Smooth muscle cell (in vitro differentiated cells): Measurements from ENCODE around the gene FSTL3. TPM values are rescaled to one million over a fixed set of nuclear protein-coding genes. Genes with fewer than 3 reads are reported as not detected.

Experiments used
- DNase-seq: peaks from one replicate; lab custom pipeline; 2025; ENCODE audit not compliant: unreplicated experiment; lab: John Stamatoyannopoulos, UW
- H2AFZ ChIP-seq: fragments of 200-600 bp; sonication (generic); 2 replicates; pipeline ENCODE4 v1.6.0; 2016; ENCODE audit warnings: antibody characterized with exemption, low read depth, mild to moderate bottlenecking
- H3F3A ChIP-seq: fragments of 200-600 bp; sonication (generic); 2 replicates; pipeline ENCODE4 v1.6.0; 2017; ENCODE audit warnings: antibody characterized with exemption, low read depth
- H3K27ac ChIP-seq: fragments of 200-600 bp; sonication (generic); 2 replicates; pipeline ENCODE4 v1.5.1; 2016; ENCODE audit warnings: low read depth, mild to moderate bottlenecking
- H3K27me3 ChIP-seq: fragments of 200-600 bp; sonication (generic); 2 replicates; pipeline ENCODE4 v1.6.1; 2016; ENCODE audit warnings: low read depth, mild to moderate bottlenecking
- H3K36me3 ChIP-seq: fragments of 200-600 bp; sonication (generic); 2 replicates; pipeline ENCODE4 v1.5.1; 2016; ENCODE audit warnings: low read depth
- H3K4me1 ChIP-seq: fragments of 200-600 bp; sonication (generic); 2 replicates; pipeline ENCODE4 v1.5.1; 2016; ENCODE audit warnings: low read depth
- H3K4me2 ChIP-seq: fragments of 200-600 bp; sonication (generic); 2 replicates; pipeline ENCODE4 v1.6.0; 2016; ENCODE audit warnings: mild to moderate bottlenecking
- H3K4me3 ChIP-seq: fragments of 200-600 bp; sonication (generic); 2 replicates; pipeline ENCODE4 v1.5.1; 2016; ENCODE audit warnings: mild to moderate bottlenecking
- H3K79me2 ChIP-seq: fragments of 200-600 bp; sonication (generic); 2 replicates; pipeline ENCODE4 v1.6.0; 2016; ENCODE audit warnings: low read depth, mild to moderate bottlenecking
- H3K9ac ChIP-seq: fragments of 200-600 bp; sonication (generic); 2 replicates; pipeline ENCODE4 v1.6.0; 2016; ENCODE audit warnings: low read depth
- H3K9me3 ChIP-seq: fragments of 200-600 bp; sonication (generic); replicated peaks from 2 replicates; pipeline ENCODE4 v1.5.1; 2016; ENCODE audit warnings: low read depth
- H4K20me1 ChIP-seq: fragments of 200-600 bp; sonication (generic); 2 replicates; pipeline ENCODE4 v1.6.0; 2016; ENCODE audit warnings: low read depth
- WGBS: methylation state at CpG from one replicate; pipeline ENCODE4 v1.1.7; 2016; ENCODE audit warnings: low lambda C conversion rate; 5-methylcytosine and 5-hydroxymethylcytosine counted together
- polyA plus RNA-seq: library from polyadenylated mRNA; unstranded; fragments of >200 nt; fragmentation: Nextera tagmentation; extraction: Ambion mirVana; gene quantifications from 2 replicates; pipeline ENCODE4 v1.2.1, GENCODE V29; 2016
- total RNA-seq: library from RNA; depleted of rRNA; stranded (reverse); fragments of >200 nt; gene quantifications from 2 replicates; pipeline ENCODE4 v1.2.3, GENCODE V29; 2014
- TF ChIP-seq, protein P1 (sequence below): fragments of 200-600 bp; sonication (generic); IDR thresholded peaks from 2 replicates; pipeline ENCODE4 v1.5.1; 2017; ENCODE audit warnings: borderline replicate concordance, mild to moderate bottlenecking, antibody characterized with exemption; ENCODE audit not compliant: insufficient read depth, poor library complexity, severe bottlenecking

Gene FSTL3
- total and polyA plus RNA-seq, 2 experiments from 2014 or later = 132 to 172 TPM

DNA sequence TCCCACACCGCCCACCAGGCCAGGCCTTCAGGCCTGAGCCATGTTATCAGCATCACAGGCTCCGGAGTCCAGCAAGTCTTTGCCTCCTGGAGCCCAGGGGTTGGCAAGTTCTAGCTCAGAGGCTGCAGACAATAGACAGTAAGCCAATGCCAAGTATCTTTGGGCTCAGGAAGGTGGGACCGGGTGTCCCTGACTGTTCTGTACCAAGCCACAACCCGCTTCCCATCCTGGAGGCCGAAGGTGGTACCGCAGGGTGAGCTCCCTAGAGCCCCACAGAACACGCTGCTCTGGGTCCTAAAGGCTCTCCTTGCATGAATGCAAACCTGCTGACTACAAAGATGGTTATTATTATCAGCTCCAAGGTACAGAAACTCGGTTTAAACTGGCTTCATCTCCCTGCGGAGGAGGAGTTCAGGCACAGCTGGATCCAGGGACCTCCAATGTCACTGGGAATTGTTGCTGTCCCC is 5.5 kb upstream of the FSTL3 start:
- Histone ChIP-seq H4K20me1 (no peaks in the 10 kb centered on the region), H3K27me3 (no peaks in the 10 kb centered on the region), H3K4me1 (no peaks in the 10 kb centered on the region), H3K9me3 (no peaks in the 10 kb centered on the region), H3K4me3 (no peak overlapping the region), H3K36me3 (no peaks in the 10 kb centered on the region), H3K9ac (no peak overlapping the region), H2AFZ (no peak overlapping the region), H3F3A (peaks cover under 1% of the 10 kb centered on the region), H3K79me2 (no peaks in the 10 kb centered on the region), H3K4me2 (no peak overlapping the region), H3K27ac (no peak overlapping the region)
- TF ChIP-seq, protein P1, sequence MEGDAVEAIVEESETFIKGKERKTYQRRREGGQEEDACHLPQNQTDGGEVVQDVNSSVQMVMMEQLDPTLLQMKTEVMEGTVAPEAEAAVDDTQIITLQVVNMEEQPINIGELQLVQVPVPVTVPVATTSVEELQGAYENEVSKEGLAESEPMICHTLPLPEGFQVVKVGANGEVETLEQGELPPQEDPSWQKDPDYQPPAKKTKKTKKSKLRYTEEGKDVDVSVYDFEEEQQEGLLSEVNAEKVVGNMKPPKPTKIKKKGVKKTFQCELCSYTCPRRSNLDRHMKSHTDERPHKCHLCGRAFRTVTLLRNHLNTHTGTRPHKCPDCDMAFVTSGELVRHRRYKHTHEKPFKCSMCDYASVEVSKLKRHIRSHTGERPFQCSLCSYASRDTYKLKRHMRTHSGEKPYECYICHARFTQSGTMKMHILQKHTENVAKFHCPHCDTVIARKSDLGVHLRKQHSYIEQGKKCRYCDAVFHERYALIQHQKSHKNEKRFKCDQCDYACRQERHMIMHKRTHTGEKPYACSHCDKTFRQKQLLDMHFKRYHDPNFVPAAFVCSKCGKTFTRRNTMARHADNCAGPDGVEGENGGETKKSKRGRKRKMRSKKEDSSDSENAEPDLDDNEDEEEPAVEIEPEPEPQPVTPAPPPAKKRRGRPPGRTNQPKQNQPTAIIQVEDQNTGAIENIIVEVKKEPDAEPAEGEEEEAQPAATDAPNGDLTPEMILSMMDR = no peak
- DNase-seq = no peak
- WGBS = 79% methylated on average over 9 of the region's 9 CpGs

DNA sequence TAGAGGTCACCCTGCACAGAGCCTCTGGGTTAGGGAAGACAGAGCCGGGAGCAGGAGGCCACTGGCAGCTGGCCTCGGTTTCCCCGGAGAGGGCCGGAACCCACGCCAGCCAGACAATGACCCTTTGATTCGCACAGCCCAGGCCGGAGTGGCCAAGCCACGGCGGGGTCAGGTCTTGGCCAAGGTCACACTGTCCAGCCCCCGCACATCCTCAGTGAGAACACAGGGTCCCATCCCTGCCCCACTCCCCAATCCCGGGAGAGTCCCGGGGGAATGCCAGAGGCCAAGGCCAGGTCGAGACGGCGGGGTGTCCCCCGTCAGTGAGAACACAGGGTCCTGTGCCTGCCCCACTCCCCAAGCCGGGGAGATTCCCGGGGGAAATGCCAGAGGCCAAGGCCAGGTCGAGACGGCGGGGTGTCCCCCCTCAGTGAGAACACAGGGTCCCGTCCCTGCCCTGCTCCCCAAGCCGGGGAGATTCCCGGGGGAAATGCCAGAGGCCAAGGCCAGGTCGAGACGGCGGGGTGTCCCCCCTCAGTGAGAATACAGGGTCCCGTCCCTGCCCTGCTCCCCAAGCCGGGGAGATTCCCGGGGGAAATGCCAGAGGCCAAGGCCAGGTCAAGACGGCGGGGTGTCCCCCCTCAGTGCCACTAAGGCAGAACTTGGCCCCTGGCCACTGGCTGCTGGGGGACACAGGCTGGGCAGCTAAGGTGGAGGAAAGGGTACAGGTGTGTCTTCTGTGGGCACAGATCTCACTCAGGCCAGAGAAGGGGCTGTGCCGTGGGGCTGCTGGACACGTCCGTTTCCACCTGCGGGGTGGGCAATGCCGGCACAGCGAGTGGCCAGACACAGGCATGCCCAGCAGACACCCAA is 1.7 kb upstream of the FSTL3 start:
- 95% methylated on average over 38 of the region's 38 CpGs for WGBS
- Histone ChIP-seq H4K20me1 (peaks cover 19% of the 10 kb centered on the region), H3K79me2 (peaks cover 17% of the 10 kb centered on the region), H3K4me3 (no peak overlapping the region), H3K9ac (no peak overlapping the region), H3K4me1 (peaks cover 9% of the 10 kb centered on the region), H3K27me3 (no peaks in the 10 kb centered on the region), H3K27ac (no peak overlapping the region), H3K9me3 (no peaks in the 10 kb centered on the region), H3F3A (peaks cover 9% of the 10 kb centered on the region), H3K4me2 (no peak overlapping the region), H3K36me3 (no peaks in the 10 kb centered on the region), H2AFZ (no peak overlapping the region)
- no peak for DNase-seq
- TF ChIP-seq, protein P1 = no peak

DNA sequence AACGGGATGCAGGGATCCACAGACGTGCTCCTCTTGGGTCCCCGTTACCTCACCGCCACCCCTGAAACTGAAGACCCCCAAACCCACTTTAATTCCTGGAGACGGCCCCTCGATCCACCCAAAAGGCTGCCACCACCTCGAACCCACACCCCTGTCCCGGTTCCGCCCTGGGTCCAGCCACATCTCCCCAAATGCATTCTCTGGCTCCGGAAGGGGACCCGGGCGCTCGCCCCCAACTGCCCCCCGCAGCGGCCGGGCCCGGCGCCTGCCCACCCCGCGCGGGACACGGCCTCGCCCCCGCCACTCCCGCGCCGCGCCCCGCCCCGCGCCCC is 219 bp upstream of the FSTL3 start:
- H2AFZ ChIP-seq = no peak overlapping the region
- no peaks in the 10 kb centered on the region for H3K9me3 ChIP-seq
- TF ChIP-seq, protein P1 = no peak
- H3K4me3 ChIP-seq = peak overlapping the region; percentile 60
- peaks cover 18% of the 10 kb centered on the region for H3K79me2 ChIP-seq
- H4K20me1 ChIP-seq = peaks cover 20% of the 10 kb centered on the region
- WGBS = 13% methylated on average over 21 of the region's 31 CpGs
- no peak for DNase-seq
- peak overlapping the region; percentile 98 for H3K27ac ChIP-seq
- H3K4me1 ChIP-seq = peaks cover 10% of the 10 kb centered on the region
- H3K9ac ChIP-seq = peak overlapping the region; percentile 95
- H3K4me2 ChIP-seq = peak overlapping the region; percentile 99
- no peaks in the 10 kb centered on the region for H3K27me3 ChIP-seq
- H3F3A ChIP-seq = peaks cover 9% of the 10 kb centered on the region
- H3K36me3 ChIP-seq = no peaks in the 10 kb centered on the region
